Thoracic aorta (tissue), 2 donors: ENCODE measurements around the gene P2RY12. TPM values are rescaled to one million over a fixed set of nuclear protein-coding genes. Genes with fewer than 3 reads are reported as not detected.

Source experiments
- ATAC-seq: fragments of 150-250 bp; one replicate; pipeline ENCODE4 v1.8.0; 2017; ENCODE audit warnings: low read depth; ENCODE audit not compliant: insufficient number of reproducible peaks, low FRiP score
- DNase-seq: peaks from one replicate; pipeline ENCODE4 v3.0.0-alpha.2; 2020; ENCODE audit warnings: low spot score
- H3K27ac ChIP-seq, 2 donors: fragments of 200-600 bp; sonication (generic); 1 replicate in 1 of 2; 2 replicates in 1 of 2; pipeline ENCODE4 v1.5.1; 2016; ENCODE audit warnings: mild to moderate bottlenecking in 2 of 2, moderate library complexity in 2 of 2
- H3K27me3 ChIP-seq: fragments of 200-600 bp; sonication (generic); replicated peaks from 2 replicates; pipeline ENCODE4 v1.6.0; 2016; ENCODE audit warnings: mild to moderate bottlenecking; ENCODE audit not compliant: insufficient read depth
- H3K36me3 ChIP-seq: fragments of 200-600 bp; sonication (generic); one replicate; pipeline ENCODE4 v1.5.1; 2016
- H3K4me1 ChIP-seq, 2 donors: fragments of 200-600 bp; sonication (generic); 1 replicate in 1 of 2; 2 replicates in 1 of 2; pipeline versions ENCODE4 v1.5.1 to v1.6.0; 2016; ENCODE audit warnings: low read depth in 2 of 2, mild to moderate bottlenecking in 1 of 2; ENCODE audit not compliant: control insufficient read depth in 1 of 2
- H3K4me3 ChIP-seq: fragments of 200-600 bp; sonication (generic); 2 replicates; pipeline ENCODE4 v1.5.1; 2016; ENCODE audit warnings: mild to moderate bottlenecking
- H3K9me3 ChIP-seq: fragments of 200-600 bp; sonication (generic); 2 replicates; pipeline ENCODE4 v1.5.1; 2016
- total RNA-seq, 2 donors: library from RNA; depleted of rRNA; stranded (reverse); fragments of >200 nt; gene quantifications; one replicate each; pipeline versions ENCODE4 v1.1.0 to v1.2.3, GENCODE V29; 2016
- TF ChIP-seq, protein P1 (sequence below): fragments of 200-600 bp; sonication (generic); IDR thresholded peaks from one replicate; pipeline ENCODE4 v1.5.1; 2019; ENCODE audit warnings: antibody characterized with exemption

Gene P2RY12
- total RNA-seq, 2 donors from 2014 or later: 2.2 to 10.7 TPM

DNA sequence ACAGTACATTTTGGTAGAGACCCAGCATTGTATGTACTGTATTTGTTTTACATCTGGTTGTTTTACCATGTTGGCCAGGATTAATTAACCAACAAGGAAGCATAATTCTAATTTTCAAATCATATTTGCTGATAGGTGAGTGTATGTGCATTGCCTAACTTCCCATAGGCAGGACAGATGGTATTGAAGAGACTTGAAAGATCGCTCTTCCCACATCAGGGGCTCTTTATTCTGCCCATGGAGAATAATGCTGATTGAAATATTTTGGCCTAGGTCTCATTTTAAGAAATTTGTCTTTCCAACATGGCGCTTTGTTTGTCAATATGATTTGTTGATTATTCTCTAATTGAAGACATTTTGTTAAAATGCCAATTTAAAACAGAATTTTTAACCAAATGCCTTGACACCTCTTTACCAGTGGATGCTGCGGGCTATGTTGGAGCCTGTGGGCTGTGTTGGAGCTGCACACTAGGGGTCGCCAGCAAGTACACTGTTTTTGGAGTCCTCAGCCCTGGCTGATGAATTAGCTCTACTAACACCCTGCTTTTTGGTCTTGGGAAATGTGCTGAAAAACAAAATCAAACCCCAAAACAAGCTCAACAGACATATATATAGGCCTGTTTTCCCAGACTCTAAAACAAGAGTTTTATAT, 5.3 kb downstream of the P2RY12 start:
- no peaks in the 10 kb centered on the region for H3K27me3 ChIP-seq
- DNase-seq (no peak), ATAC-seq (no peak)
- H3K4me1 ChIP-seq: no peaks in the 10 kb centered on the region
- H3K36me3 ChIP-seq: no peaks in the 10 kb centered on the region
- TF ChIP-seq, protein P1, sequence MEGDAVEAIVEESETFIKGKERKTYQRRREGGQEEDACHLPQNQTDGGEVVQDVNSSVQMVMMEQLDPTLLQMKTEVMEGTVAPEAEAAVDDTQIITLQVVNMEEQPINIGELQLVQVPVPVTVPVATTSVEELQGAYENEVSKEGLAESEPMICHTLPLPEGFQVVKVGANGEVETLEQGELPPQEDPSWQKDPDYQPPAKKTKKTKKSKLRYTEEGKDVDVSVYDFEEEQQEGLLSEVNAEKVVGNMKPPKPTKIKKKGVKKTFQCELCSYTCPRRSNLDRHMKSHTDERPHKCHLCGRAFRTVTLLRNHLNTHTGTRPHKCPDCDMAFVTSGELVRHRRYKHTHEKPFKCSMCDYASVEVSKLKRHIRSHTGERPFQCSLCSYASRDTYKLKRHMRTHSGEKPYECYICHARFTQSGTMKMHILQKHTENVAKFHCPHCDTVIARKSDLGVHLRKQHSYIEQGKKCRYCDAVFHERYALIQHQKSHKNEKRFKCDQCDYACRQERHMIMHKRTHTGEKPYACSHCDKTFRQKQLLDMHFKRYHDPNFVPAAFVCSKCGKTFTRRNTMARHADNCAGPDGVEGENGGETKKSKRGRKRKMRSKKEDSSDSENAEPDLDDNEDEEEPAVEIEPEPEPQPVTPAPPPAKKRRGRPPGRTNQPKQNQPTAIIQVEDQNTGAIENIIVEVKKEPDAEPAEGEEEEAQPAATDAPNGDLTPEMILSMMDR: no peak
- no peak overlapping the region for H3K4me3 ChIP-seq
- no peak overlapping the region for H3K27ac ChIP-seq
- H3K9me3 ChIP-seq: no peaks in the 10 kb centered on the region

DNA sequence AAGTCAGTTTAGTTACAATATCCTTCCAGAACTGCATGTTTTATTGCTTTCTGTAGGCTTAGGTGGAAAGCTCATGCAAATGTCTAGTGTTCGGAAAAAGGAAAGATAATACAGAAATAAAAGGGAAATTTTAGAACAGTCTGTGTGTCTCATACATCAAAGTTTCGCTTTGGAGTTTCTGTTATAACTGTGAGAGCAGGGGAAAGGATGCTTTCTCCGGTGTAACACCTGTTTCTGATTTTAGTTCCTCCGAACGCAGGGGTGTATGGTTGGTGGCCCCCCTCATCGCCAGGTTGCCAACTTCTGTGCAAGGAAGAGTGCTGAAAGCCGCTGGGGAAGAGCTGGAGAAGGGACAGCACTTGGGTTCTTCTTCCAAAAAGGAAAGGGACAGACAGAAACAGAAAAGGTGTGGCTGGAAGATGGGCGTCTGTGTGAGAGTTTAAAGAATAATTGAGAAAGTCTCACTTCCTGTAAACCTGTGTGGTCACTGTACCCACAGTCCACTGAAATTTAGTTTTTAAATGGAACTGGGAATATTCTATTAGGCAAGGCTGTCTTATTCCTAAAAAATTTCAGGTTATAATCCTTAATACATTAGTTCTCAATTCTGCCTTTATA, 6.7 kb downstream of the P2RY12 start:
- TF ChIP-seq, protein P1: no peak
- H3K4me1 ChIP-seq: no peaks in the 10 kb centered on the region
- H3K4me3 ChIP-seq: no peak overlapping the region
- ATAC-seq (peak; percentile 54), DNase-seq (no peak)
- H3K27ac ChIP-seq: no peak overlapping the region
- H3K27me3 ChIP-seq: no peaks in the 10 kb centered on the region
- H3K9me3 ChIP-seq: no peaks in the 10 kb centered on the region
- no peaks in the 10 kb centered on the region for H3K36me3 ChIP-seq

DNA sequence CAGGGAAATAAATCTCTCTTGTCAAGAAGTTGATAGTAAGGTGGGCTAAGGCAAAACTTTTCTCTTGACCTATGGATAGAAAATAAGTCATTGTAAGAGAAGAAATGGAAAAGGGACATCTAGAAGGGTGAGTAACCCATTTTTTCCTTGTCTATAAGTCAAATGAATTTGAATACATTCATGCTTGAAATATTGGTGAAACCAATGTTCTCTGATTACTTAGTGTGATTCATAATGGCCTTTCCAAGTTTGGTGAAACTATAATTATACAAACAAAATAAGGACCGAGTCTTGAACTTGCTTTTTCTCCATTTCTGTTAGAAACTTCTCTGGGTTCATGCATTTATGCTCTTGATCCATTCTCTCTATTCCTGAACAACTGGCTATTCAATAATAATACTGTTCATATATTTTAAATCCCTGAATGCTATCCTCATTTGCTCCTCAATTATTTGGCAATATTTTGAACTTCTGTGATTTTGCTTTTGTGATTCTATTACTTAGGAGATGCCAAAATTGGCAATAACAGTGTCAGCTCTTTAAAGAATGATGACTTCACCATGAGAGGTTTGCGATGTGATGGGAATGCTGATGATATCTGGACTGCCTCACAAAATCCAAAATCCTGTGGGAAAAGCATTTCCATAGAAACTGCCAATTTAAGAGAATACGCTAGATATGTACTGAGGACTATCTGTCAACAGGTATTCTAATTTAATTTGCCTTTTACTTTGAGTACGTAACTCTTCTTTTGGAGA, 12.3 kb downstream of the P2RY12 start:
- Histone ChIP-seq H3K9me3 (no peaks in the 10 kb centered on the region), H3K36me3 (no peaks in the 10 kb centered on the region), H3K27me3 (no peaks in the 10 kb centered on the region), H3K4me3 (no peak overlapping the region), H3K4me1 (peaks cover 0 to 2% of the 10 kb centered on the region in 2 donors), H3K27ac (no peak overlapping the region)
- TF ChIP-seq, protein P1: no peak
- ATAC-seq (no peak), DNase-seq (no peak)

DNA sequence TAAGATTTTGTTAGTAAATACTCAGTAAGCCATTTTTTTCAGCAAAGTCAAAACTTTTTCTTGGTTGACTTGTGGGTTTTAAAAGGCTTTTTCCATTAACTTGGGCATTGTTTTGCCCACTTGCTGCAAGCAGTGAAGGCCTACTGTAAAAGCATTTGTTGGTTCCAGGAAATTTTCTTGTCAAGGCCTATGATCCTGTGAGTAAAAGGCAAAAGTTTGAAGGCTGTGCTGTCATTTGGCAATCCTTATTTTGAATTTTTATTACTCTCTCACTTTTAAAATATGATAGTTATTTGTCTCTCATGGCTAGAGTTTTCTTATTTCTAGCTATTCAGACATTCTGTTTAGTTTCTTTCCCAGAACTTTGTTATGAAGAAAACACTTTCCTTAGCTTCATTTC, 13.0 kb downstream of the P2RY12 start:
- no peak overlapping the region for H3K27ac ChIP-seq
- DNase-seq: no peak
- TF ChIP-seq, protein P1: no peak
- H3K27me3 ChIP-seq: no peaks in the 10 kb centered on the region
- H3K4me1 ChIP-seq: peaks cover 0 to 2% of the 10 kb centered on the region in 2 donors
- no peak for ATAC-seq
- H3K9me3 ChIP-seq: no peaks in the 10 kb centered on the region
- no peak overlapping the region for H3K4me3 ChIP-seq
- H3K36me3 ChIP-seq: no peaks in the 10 kb centered on the region

DNA sequence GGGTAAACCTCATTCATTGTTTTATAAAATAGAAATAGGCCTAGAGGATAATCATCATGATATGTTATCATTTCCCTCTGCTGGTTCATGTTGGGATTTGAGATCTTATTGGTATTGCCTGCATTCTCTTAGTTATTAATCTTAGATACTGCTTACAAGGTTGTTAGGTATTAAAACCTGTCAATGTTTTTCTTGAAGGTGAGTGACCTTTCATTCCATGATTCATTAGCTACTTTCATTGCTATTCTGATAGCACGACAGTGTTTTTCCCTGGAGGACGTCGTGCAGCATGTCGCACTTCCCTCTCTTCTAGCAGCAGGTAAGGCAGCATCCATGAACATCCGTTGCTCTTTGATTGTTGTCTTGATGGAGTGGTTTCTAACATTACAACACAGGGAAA, 17.1 kb downstream of the P2RY12 start:
- Histone ChIP-seq H3K4me1 (peaks cover 0 to 2% of the 10 kb centered on the region in 2 donors), H3K4me3 (no peak overlapping the region), H3K36me3 (no peaks in the 10 kb centered on the region), H3K27me3 (no peaks in the 10 kb centered on the region), H3K27ac (no peak overlapping the region), H3K9me3 (no peaks in the 10 kb centered on the region)
- TF ChIP-seq, protein P1: no peak
- ATAC-seq (no peak), DNase-seq (no peak)
